Mucosa of descending colon (tissue), 3 donors: ENCODE measurements around the gene SORCS1. TPM values are rescaled to one million over a fixed set of nuclear protein-coding genes. Genes with fewer than 3 reads are reported as not detected.

Experiments
- ATAC-seq: fragments of 200-7000 bp; cut with Tn5 transposase; one replicate; pipeline ENCODE4 v1.9.1; 2020; ENCODE audit warnings: mild to moderate bottlenecking, moderate library complexity
- DNase-seq, 3 donors: peaks; one replicate each; pipeline ENCODE4 v3.0.0-alpha.2; 2020
- H3K36me3 ChIP-seq: fragments of 200-600 bp; one replicate; pipeline ENCODE4 v1.8.0; 2021; ENCODE audit warnings: low read depth, mild to moderate bottlenecking
- H3K4me1 ChIP-seq: fragments of 200-600 bp; one replicate; pipeline ENCODE4 v1.8.0; 2021; ENCODE audit warnings: low read depth, mild to moderate bottlenecking
- H3K4me3 ChIP-seq: fragments of 200-600 bp; one replicate; pipeline ENCODE4 v1.8.0; 2021; ENCODE audit warnings: mild to moderate bottlenecking
- H3K9me3 ChIP-seq: fragments of 200-600 bp; one replicate; pipeline ENCODE4 v1.8.0; 2021; ENCODE audit warnings: mild to moderate bottlenecking
- CTCF ChIP-seq: fragments of 200-600 bp; IDR thresholded peaks from one replicate; pipeline ENCODE4 v1.8.0; 2022; ENCODE audit warnings: antibody characterized with exemption, mild to moderate bottlenecking
- intact Hi-C, 2 donors: fragments of 100-400 bp; cut with DNase I in 1 of 2; cut with micrococcal nuclease in 1 of 2; formaldehyde crosslinking; loops; one replicate each; pipeline versions ENCODE4 v1.11.0 to v1.11.1; 2022; cut with DNase I, micrococcal nuclease
- total RNA-seq, 3 donors: library from RNA; stranded (reverse); fragmentation: NEBNext Ultra II Directional in 2 of 3; extraction: Animal tissue kit (Norgen Biotek cat#: 25700) in 2 of 3; gene quantifications; one replicate each; pipeline versions ENCODE4 v1.2.1 to v1.2.4, GENCODE V29; 2021 to 2023
- donor health status: DM: no; HTN: no; CAD: no; lungs with moderate emphysema.
- donor health status: DM: no; HTN: no; CAD: no.
- donor health status: DM: no; HTN: yes; CAD: no.

SORCS1 gene
- total RNA-seq, 3 donors from 2014 or later = 0.80 to 13.2 (median 0.93) TPM

- H3K9me3 ChIP-seq = no peaks in the 10 kb centered on the region
- intact Hi-C loops = no loop called here
- DNase-seq (no peak), ATAC-seq (no peak)
- H3K4me1 ChIP-seq = no peaks in the 10 kb centered on the region
- H3K36me3 ChIP-seq = no peaks in the 10 kb centered on the region
- no peak overlapping the region for H3K4me3 ChIP-seq
- no peak for TF ChIP-seq CTCF
These were observed 538.8 kb downstream of the SORCS1 start for GRCh38 chr10:106625751-106626150.

- Histone ChIP-seq H3K9me3 (no peaks in the 10 kb centered on the region), H3K4me3 (no peak overlapping the region), H3K36me3 (no peaks in the 10 kb centered on the region), H3K4me1 (no peaks in the 10 kb centered on the region)
- intact Hi-C loops = no loop called here
- TF ChIP-seq CTCF = no peak
- DNase-seq (no peak), ATAC-seq (no peak)
These were observed 545.2 kb downstream of the SORCS1 start for GRCh38 chr10:106619346-106619745.

- H3K4me3 ChIP-seq = no peak overlapping the region
- no peaks in the 10 kb centered on the region for H3K9me3 ChIP-seq
- H3K4me1 ChIP-seq = no peaks in the 10 kb centered on the region
- intact Hi-C loops = no loop called here
- H3K36me3 ChIP-seq = no peaks in the 10 kb centered on the region
- ATAC-seq = no peak
- no peak for DNase-seq
- TF ChIP-seq CTCF = no peak
These were observed 545.9 kb downstream of the SORCS1 start for GRCh38 chr10:106618646-106619045.

GRCh38 chr10:106615081-106615480 is 549.4 kb downstream of the SORCS1 start:
- no peak for TF ChIP-seq CTCF
- H3K36me3 ChIP-seq = no peaks in the 10 kb centered on the region
- no peaks in the 10 kb centered on the region for H3K4me1 ChIP-seq
- H3K4me3 ChIP-seq = no peak overlapping the region
- ATAC-seq (no peak), DNase-seq (no peak)
- intact Hi-C loops = no loop called here
- no peaks in the 10 kb centered on the region for H3K9me3 ChIP-seq

- Histone ChIP-seq H3K4me1 (no peaks in the 10 kb centered on the region), H3K36me3 (no peaks in the 10 kb centered on the region), H3K4me3 (no peak overlapping the region), H3K9me3 (no peaks in the 10 kb centered on the region)
- no peak for ATAC-seq
- TF ChIP-seq CTCF = no peak
- no peak for DNase-seq
- intact Hi-C loops = no loop called here
These were observed 550.2 kb downstream of the SORCS1 start for GRCh38 chr10:106614293-106614692.

GRCh38 chr10:106612381-106612780 is 552.1 kb downstream of the SORCS1 start:
- H3K36me3 ChIP-seq = no peaks in the 10 kb centered on the region
- no peak for TF ChIP-seq CTCF
- no peaks in the 10 kb centered on the region for H3K9me3 ChIP-seq
- ATAC-seq (no peak), DNase-seq (no peak)
- intact Hi-C loops = no loop called here
- H3K4me3 ChIP-seq = no peak overlapping the region
- no peaks in the 10 kb centered on the region for H3K4me1 ChIP-seq
